ENCODE measurements around the gene SREBF2.

- TF ChIP-seq CTCF (IDR thresholded peaks at IDR 0.05) (no peak), POLR2A (IDR thresholded peaks at IDR 0.05) (no peak)
Measured at GRCh38 chr22:41952713-41953112, 119.8 kb downstream of the SREBF2 start.

Measured in lower leg skin (tissue), 3 donors.